K562 (cell line): ENCODE results near the gene DLGAP1. TPM values are rescaled to one million over a fixed set of nuclear protein-coding genes. Genes with fewer than 3 reads are reported as not detected.

Source experiments
- ATAC-seq: fragments of 200-7000 bp; cut with Tn5 transposase; 3 replicates; pipeline ENCODE4 v1.9.1; 2020; ENCODE audit warnings: moderate library complexity
- BruUV-seq: library from RNA; stranded (reverse); fragments of 400-500 nt; replicated peaks from 2 replicates; lab custom pipeline; 2021; lab: Mats Ljungman, UMichigan
- CTCF ChIA-PET: fragments of 300-600 bp; formaldehyde crosslinking; extraction: SDS; loops from one replicate; lab custom pipeline; 2021; ENCODE audit warnings: low intra/inter-chr PET ratio; lab: Yijun Ruan, JAX
- POLR2A ChIA-PET: fragments of 300-600, 350-650 bp; sonication (Branson Sonifier 250); formaldehyde crosslinking; extraction: SDS; loops from one replicate; lab custom pipeline; 2021; ENCODE audit warnings: antibody characterized with exemption, inconsistent platforms; lab: Yijun Ruan, JAX
- DNase-seq, 4 experiments: peaks; one replicate each; pipeline versions ENCODE4 v3.0.0 to v3.0.0-alpha.2; 2011 to 2018; ENCODE audit warnings: low spot score in 3 of 4, mixed read lengths in 3 of 4; ENCODE audit errors: extremely low read depth in 1 of 4
- FAIRE-seq: peaks from 2 replicates; lab custom pipeline; 2011; peaks lifted over from hg19 to GRCh38; lab: Jason Lieb, UNC
- H2AFZ ChIP-seq: 2 replicates; pipeline ENCODE4 v1.6.0; 2011; ENCODE audit warnings: low read depth, low read length, control low read depth, inconsistent platforms
- H3K27ac ChIP-seq: fragments of 200-600 bp; 3 replicates; pipeline ENCODE4 v1.8.0; 2011; ENCODE audit warnings: low read depth, mild to moderate bottlenecking, control low read depth, inconsistent platforms, low read length, moderate library complexity, mixed read lengths; ENCODE audit errors: extremely low read depth
- H3K27me3 ChIP-seq, 2 experiments: fragments of 300-600 bp in 1 of 2; 2 replicates in 1 of 2; 3 replicates in 1 of 2; pipeline versions ENCODE4 v1.6.0 to v1.8.0; 2011; ENCODE audit warnings: inconsistent platforms in 2 of 2, low read length in 2 of 2, mild to moderate bottlenecking in 1 of 2, mixed read lengths in 1 of 2, moderate library complexity in 1 of 2; ENCODE audit not compliant: control insufficient read depth in 2 of 2, insufficient read depth in 2 of 2
- H3K36me3 ChIP-seq: fragments of 300-600 bp; 3 replicates; pipeline ENCODE4 v1.8.0; 2011; ENCODE audit warnings: mild to moderate bottlenecking, low read length, inconsistent platforms; ENCODE audit not compliant: control insufficient read depth, insufficient read depth
- H3K4me1 ChIP-seq, 2 experiments: fragments of 200-600 bp in 1 of 2; replicated peaks in 1 of 2; 2 replicates in 1 of 2; 3 replicates in 1 of 2; pipeline versions ENCODE4 v1.5.1 to v1.8.0; 2011; ENCODE audit warnings: inconsistent platforms in 2 of 2, low read length in 2 of 2, mild to moderate bottlenecking in 1 of 2, mixed read lengths in 1 of 2, moderate library complexity in 1 of 2; ENCODE audit not compliant: control insufficient read depth in 2 of 2, insufficient read depth in 2 of 2
- H3K4me2 ChIP-seq: 2 replicates; pipeline ENCODE4 v1.6.1; 2011; ENCODE audit warnings: low read length, control low read depth, inconsistent platforms, mixed read lengths; ENCODE audit not compliant: insufficient read depth
- H3K4me3 ChIP-seq: fragments of 200-600 bp; sonication (generic), shearing (Covaris generic); 2 replicates; pipeline ENCODE4 v1.5.1; 2016; ENCODE audit warnings: control low read depth, inconsistent platforms
- H3K79me2 ChIP-seq: fragments of 200-600 bp; 3 replicates; pipeline ENCODE4 v1.8.0; 2011; ENCODE audit warnings: low read length, inconsistent platforms; ENCODE audit not compliant: control insufficient read depth, insufficient read depth
- H3K9ac ChIP-seq, 2 experiments: 2 replicates each; pipeline versions ENCODE4 v1.6.0 to v1.6.1; 2011; ENCODE audit warnings: low read depth in 2 of 2, low read length in 2 of 2, control low read depth in 1 of 2, inconsistent platforms in 1 of 2, mild to moderate bottlenecking in 1 of 2, mixed read lengths in 1 of 2; ENCODE audit not compliant: insufficient read depth in 1 of 2
- H3K9me1 ChIP-seq: one replicate; pipeline ENCODE4 v1.6.0; 2011; ENCODE audit warnings: inconsistent platforms, mild to moderate bottlenecking, low read length, moderate library complexity; ENCODE audit not compliant: control insufficient read depth, insufficient read depth
- H3K9me3 ChIP-seq: replicated peaks from 2 replicates; pipeline ENCODE4 v1.5.1; 2011; ENCODE audit warnings: low read depth, low read length, inconsistent platforms; ENCODE audit not compliant: control insufficient read depth, insufficient read depth
- H4K20me1 ChIP-seq: replicated peaks from 2 replicates; pipeline ENCODE4 v1.6.1; 2011; ENCODE audit warnings: low read length, inconsistent platforms, mixed read lengths; ENCODE audit not compliant: control insufficient read depth, insufficient read depth
- CHD2 ChIP-seq: IDR thresholded peaks from 2 replicates; pipeline ENCODE4 v1.6.1; 2011; ENCODE audit warnings: low read depth, low read length
- HEY1 ChIP-seq: fragments of 250-450 bp; sonication (Bioruptor Pico); IDR thresholded peaks from 2 replicates; pipeline ENCODE4 v1.5.0; 2020; ENCODE audit warnings: mild to moderate bottlenecking, moderate library complexity, borderline replicate concordance
- MTA3 ChIP-seq: fragments of 450-650 bp; formaldehyde crosslinking; IDR thresholded peaks from 2 replicates; pipeline ENCODE4 v1.6.1; 2017; ENCODE audit warnings: mild to moderate bottlenecking, borderline replicate concordance
- MXI1 ChIP-seq: IDR thresholded peaks from 2 replicates; pipeline ENCODE4 v1.6.1; 2011; ENCODE audit warnings: low read depth, mild to moderate bottlenecking, improper control_type of control experiment, low read length
- PHTF2 ChIP-seq: fragments of 250-450 bp; sonication (Bioruptor Pico); IDR thresholded peaks from 2 replicates; pipeline ENCODE4 v1.5.0; 2021; ENCODE audit warnings: mild to moderate bottlenecking
- TAF15 ChIP-seq: fragments of 200-400 bp; formaldehyde crosslinking; IDR thresholded peaks from 2 replicates; pipeline ENCODE4 v1.6.1; 2017; ENCODE audit warnings: mild to moderate bottlenecking, low read depth, low read length, moderate library complexity
- ZNF707 ChIP-seq: fragments of 250-450 bp; sonication (Bioruptor Pico); conservative IDR thresholded peaks from 2 replicates; pipeline ENCODE4 v1.8.0; 2022; ENCODE audit warnings: inconsistent platforms, mild to moderate bottlenecking, moderate library complexity
- WGBS: fragments of 100-300 bp; shearing (Covaris generic); methylation state at CpG from one replicate; pipeline ENCODE4 v1.1.6; 2016; ENCODE audit warnings: low coverage, mixed read lengths; ENCODE audit not compliant: insufficient coverage; ENCODE audit errors: missing lambda C conversion rate; 5-methylcytosine and 5-hydroxymethylcytosine counted together
- in situ Hi-C: fragments of 300-500 bp; cut with MboI; formaldehyde crosslinking; loops from 4 replicates; pipeline ENCODE4 v1.15.0; 2018; ENCODE audit warnings: inconsistent platforms, mixed read lengths
- intact Hi-C: fragments of 100-400 bp; cut with micrococcal nuclease; formaldehyde crosslinking; loops from 2 replicates; pipeline ENCODE4 v1.14.2; 2022
- polyA plus RNA-seq, 8 experiments: library from polyadenylated mRNA; depleted of rRNA in 4 of 8; stranded (reverse) in 5 of 8; unstranded in 3 of 8; fragments of >200 nt; fragmentation: Nextera tagmentation in 2 of 8; fragmentation: Illumina TruSeq in 1 of 8; extraction: Ambion mirVana in 2 of 8; extraction: Trizol in 1 of 8; gene quantifications; 2 replicates each; pipeline versions ENCODE4 v1.2.1 to v1.2.3, GENCODE V29; 2011 to 2014; ENCODE audit warnings: inconsistent platforms in 1 of 8, missing spikeins in 1 of 8
- total RNA-seq, 7 experiments: library from RNA; depleted of rRNA in 6 of 7; stranded (reverse); fragments of >200 nt in 6 of 7; fragmentation: Illumina TruSeq in 2 of 7; extraction: Trizol in 2 of 7; gene quantifications; 2 replicates each; pipeline versions ENCODE4 v1.2.1 to v1.2.3, GENCODE V29; 2011 to 2021; ENCODE audit warnings: low replicate concordance in 1 of 7
- TF ChIP-seq, protein P1 (sequence below): fragments of 250-450 bp; sonication (Bioruptor Pico); IDR thresholded peaks from 2 replicates; pipeline ENCODE4 v1.4.0; 2020; ENCODE audit warnings: borderline replicate concordance
- TF ChIP-seq, protein P2 (sequence below), 2 experiments: fragments of 450-650 bp in 1 of 2; sonication (generic) in 1 of 2; formaldehyde crosslinking; conservative IDR thresholded peaks; 2 replicates each; pipeline versions ENCODE4 v1.4.0 to v1.8.1; 2020 to 2022; ENCODE audit warnings: mild to moderate bottlenecking in 1 of 2, missing genetic modification reagents in 1 of 2

The DLGAP1 gene
- total and polyA plus RNA-seq, 9 of the 15 experiments (the other 6 are each of a cell fraction or from before 2014, with no cell fraction given) = 0.04 to 0.22 (median 0.08) TPM

DNA sequence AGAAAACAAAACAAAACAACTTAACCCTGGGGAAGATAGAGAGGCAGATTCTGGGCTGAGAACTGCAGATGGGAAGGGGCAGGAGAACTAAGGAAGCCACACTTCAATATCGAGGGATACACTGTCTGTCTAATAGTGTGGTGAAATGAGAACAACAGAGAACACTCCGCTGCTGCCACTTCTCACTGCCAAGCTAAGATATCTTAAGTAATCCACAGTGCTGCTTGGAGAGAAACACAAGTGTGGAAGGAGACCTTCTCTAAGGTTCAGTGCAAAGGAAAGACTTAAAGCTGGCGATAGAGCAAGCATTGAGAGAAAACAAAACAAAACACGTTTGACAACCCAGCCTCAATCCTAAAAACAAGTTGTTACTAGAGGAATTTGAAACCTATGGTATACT is 37.4 kb downstream of the DLGAP1 start:
- Histone ChIP-seq H3K9ac (no peak overlapping the region), H3K4me1 (no peaks in the 10 kb centered on the region), H3K27me3 (no peaks in the 10 kb centered on the region), H3K79me2 (no peaks in the 10 kb centered on the region), H3K9me1 (no peaks in the 10 kb centered on the region), H3K36me3 (no peaks in the 10 kb centered on the region), H3K4me2 (no peak overlapping the region), H3K27ac (no peak overlapping the region), H4K20me1 (no peaks in the 10 kb centered on the region), H3K9me3 (no peaks in the 10 kb centered on the region), H2AFZ (no peak overlapping the region), H3K4me3 (no peak overlapping the region)
- in situ Hi-C loops (no loop called here), intact Hi-C loops (no loop called here)
- ATAC-seq (no peak), DNase-seq (no peak), FAIRE-seq (no peak)
- CTCF ChIA-PET = no interaction called here
- BruUV-seq = no TSS peak
- WGBS = 1% methylated on average over 4 of the region's 4 CpGs
- no peak for TF ChIP-seq CHD2
- no peak for TF ChIP-seq PHTF2
- no peak for TF ChIP-seq HEY1 (CRISPR knock-in tag)
- TF ChIP-seq, protein P1, sequence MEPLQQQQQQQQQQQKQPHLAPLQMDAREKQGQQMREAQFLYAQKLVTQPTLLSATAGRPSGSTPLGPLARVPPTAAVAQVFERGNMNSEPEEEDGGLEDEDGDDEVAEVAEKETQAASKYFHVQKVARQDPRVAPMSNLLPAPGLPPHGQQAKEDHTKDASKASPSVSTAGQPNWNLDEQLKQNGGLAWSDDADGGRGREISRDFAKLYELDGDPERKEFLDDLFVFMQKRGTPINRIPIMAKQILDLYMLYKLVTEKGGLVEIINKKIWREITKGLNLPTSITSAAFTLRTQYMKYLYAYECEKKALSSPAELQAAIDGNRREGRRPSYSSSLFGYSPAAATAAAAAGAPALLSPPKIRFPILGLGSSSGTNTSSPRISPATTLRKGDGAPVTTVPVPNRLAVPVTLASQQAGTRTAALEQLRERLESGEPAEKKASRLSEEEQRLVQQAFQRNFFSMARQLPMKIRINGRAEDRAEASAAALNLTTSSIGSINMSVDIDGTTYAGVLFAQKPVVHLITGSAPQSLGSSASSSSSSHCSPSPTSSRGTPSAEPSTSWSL (CRISPR knock-in tag) = no peak
- no peak for TF ChIP-seq TAF15
- no peak for TF ChIP-seq MTA3
- TF ChIP-seq, protein P2, sequence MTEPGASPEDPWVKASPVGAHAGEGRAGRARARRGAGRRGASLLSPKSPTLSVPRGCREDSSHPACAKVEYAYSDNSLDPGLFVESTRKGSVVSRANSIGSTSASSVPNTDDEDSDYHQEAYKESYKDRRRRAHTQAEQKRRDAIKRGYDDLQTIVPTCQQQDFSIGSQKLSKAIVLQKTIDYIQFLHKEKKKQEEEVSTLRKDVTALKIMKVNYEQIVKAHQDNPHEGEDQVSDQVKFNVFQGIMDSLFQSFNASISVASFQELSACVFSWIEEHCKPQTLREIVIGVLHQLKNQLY (CRISPR knock-in tag; conservative IDR thresholded peaks at IDR 0.05) = no peak
- TF ChIP-seq MXI1 = no peak
- no peak for TF ChIP-seq ZNF707 (CRISPR knock-in tag)
- POLR2A ChIA-PET = interaction anchor here (0.7 kb wide), 1 partner anchor 147 kb away, joined by 4 read pairs; no protein-coding TSS in a partner anchor
